NCI-H345 (cell line): ENCODE measurements around the gene SLC18A3.

ENCODE experiments used
- DNase-seq: peaks from one replicate; lab custom pipeline; 2025; lab: John Stamatoyannopoulos, UW

SLC18A3 gene

DNA sequence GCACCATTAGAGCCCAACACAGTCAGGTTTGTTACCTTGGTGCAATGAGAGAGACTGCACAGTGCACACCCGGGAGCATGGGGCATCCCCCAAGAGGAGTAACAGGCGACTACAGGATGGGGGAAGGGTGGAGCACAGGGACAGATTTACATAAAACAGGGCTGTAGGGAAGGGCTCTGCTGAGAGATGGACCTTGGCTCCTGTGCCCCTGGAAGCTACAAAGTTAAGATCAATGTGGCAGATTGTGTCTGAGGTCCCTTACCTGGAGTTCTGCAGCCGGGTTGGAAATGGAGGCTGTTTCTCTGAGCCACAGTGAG is 13.7 kb upstream of the SLC18A3 start:
- no peak for DNase-seq

DNA sequence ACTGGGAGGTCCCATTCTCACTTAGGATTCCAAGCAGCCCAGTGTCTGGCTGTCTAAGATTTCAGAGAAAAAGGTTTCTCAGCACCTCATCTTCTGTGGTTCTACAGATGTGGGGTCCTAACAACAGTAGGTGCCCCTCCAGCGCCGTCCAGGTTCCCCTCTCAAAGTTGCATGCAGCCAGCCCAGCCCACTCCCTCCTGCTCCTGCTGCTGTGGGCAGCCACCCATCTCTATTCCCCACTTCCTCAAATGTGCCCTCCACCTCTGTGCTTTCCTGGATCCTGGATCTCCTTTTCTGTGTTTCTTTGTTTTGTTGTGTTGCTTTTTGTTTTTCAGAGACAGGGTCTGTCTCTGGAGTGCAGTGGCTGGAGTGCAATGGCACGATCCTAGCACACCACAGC is 13.3 kb upstream of the SLC18A3 start:
- DNase-seq: no peak

DNA sequence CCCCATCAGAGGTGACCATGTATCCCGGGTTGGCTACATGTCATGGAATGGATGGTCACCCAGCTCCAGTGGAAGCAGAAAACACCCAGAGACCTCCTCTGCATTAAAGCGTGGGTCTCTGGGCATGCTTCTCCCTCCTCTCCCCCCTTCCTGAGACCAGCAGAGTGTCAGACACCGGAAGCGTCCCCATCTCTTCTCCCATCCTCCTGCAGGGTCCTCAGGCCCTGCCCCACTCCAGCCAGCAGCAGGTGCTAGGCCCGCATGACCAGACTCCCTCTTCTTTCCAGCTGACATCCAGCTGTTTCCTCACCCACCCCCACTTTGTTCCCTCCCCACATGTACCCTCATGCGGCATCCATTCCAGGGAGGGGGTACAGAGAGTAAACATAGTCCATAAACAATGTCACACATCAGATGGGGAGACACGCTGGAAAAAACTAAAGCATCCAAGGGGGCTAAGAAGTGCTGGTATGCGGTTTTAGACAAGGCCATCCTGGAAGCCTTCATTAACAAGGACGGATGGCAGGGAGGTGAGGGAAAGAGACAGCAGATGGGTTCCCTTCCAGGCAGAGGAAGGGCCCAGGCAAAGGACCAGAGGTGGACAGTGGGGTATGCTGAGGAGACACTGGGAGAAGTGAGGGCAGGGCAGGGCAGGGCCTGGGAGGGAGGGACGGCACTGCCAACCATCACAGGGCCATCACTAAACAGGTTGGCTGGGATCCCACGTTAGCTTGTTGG is 12.5 kb upstream of the SLC18A3 start:
- no peak for DNase-seq

DNA sequence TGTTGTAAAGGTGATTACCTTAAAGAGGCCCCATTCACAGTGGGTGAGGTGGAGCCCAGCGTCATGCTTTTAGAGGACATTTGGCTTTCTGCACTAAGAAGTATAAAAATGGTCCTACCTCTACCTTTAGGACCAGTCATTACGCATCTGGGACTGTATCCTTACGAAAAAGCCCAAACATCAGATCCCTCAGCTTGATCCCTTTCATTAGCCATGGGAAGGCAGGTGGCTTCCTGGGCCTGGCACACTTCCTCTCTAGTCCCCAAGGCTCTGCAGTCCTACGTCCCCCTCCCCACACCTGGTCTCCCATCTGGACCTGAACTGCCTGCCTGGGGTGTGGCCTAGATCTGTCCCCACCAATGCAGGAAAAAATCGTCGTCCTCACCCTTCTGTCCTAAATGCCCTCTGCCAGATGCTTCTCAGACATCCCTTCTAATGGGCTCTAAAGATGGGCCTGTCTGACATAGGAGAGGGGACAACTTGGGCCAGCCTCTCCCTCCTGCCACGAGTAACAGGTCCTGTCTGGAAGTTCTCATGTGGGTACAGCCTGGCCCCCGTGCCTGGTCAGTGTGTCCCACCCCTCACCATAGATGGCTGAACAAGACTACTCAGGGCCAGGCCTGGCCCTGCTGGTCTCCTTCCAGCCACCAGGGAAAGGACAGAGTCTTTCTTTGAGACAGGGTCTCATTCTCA is 11.8 kb upstream of the SLC18A3 start:
- DNase-seq: no peak

DNA sequence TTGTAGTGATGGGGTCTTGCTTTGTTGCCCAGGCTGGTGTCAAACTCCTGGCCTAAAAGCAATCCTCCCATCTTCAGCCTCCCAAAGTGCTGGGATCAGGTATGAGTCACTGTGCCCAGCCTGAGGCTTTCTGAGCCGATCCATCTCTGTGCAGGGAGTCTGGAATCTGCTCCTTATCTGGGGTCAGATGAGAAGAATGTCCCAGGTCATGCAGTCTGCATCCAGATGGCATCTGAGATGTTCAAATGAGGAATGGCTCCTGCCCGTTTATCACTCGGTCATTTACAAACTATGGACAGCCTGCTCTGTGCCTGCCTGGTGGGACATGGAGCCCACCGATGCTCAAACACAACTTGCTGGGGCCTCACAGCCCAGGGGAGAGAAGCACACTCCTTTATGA is 11.1 kb upstream of the SLC18A3 start:
- DNase-seq: no peak

DNA sequence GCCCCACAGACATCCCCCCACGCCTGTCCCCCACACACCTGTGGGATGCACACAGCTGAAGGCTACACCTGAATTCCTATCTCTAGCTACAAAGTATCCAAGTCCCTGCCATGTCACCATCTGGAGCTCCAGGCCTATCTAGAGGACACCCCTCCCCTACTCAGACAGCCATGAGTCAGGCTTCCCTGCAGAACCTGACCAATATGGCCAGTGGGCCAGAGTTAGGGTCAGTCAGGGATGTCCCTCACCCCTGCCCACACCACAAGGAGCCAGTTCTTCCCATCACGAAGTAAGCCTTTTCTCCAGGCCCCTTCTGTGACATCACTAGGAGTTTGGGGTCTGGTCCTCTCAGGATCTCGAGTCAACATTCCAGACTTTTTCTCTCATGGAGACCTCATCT is 10.6 kb upstream of the SLC18A3 start:
- DNase-seq: no peak

DNA sequence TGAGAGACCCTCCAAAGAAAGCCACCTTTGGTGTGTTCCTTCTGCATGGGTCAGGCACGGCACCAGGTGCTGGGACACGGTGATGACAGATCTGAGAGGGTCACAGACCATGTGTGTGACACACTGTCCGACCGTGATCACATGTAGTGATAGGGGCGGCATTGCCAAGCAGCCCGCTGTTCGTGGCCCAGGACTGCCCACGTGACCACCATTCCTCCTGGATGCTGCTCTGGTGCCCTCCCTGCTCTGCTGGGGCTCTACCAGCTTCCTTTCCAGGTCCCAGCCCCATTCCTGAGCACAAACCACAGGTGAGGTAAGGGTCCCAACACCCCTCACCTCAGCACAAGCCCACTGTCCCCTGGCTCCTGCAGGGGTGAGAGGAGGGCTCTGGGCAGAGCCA is 10.1 kb upstream of the SLC18A3 start:
- DNase-seq: no peak

DNA sequence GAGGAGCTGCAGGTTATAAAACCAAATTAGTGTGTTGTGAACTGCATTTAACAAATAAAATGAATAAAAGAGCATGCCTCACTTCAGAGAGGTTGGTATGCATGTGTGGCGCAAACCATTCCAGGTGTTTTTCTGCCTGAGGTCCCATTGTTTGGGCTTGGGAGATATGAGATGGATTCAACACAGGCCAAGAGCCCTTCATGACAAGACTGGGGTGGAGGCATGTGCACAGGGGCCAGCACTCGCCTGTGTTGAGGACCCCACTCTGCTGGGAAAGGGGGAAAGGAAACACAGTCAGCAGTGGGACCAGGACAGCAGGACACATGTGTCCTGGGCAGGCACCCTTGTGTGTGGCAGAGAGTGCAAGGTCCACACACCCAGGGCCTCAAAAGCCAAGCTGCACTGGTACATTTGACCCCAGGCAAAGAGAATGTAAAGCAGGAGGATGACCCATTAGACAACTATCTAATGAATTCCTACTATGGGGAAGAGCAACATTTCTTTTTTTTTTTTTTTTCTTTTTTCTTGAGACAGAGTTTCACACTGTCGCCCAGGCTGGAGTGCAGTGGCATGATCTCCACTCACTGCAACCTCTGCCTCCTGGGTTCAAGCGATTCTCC is 9.2 kb upstream of the SLC18A3 start:
- no peak for DNase-seq

DNA sequence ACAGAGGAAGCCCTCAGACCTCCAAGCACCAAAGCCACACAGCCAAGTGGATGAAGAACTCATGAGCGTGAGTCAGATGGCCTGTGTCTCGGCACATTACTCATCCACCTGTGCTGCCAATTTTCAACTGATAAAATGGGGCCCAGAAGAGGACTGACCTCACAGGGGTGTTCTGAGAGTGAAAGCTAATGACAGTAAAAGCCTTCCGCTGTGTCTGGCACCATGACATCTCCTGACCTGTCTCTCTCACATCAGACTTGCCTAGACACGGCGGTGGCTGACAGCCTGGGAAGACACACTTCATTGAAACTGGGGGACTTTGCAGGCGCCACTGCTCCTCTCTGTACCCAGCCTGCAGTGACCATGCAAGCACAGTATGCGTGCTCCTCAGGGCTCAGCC is 8.3 kb upstream of the SLC18A3 start:
- DNase-seq: no peak

DNA sequence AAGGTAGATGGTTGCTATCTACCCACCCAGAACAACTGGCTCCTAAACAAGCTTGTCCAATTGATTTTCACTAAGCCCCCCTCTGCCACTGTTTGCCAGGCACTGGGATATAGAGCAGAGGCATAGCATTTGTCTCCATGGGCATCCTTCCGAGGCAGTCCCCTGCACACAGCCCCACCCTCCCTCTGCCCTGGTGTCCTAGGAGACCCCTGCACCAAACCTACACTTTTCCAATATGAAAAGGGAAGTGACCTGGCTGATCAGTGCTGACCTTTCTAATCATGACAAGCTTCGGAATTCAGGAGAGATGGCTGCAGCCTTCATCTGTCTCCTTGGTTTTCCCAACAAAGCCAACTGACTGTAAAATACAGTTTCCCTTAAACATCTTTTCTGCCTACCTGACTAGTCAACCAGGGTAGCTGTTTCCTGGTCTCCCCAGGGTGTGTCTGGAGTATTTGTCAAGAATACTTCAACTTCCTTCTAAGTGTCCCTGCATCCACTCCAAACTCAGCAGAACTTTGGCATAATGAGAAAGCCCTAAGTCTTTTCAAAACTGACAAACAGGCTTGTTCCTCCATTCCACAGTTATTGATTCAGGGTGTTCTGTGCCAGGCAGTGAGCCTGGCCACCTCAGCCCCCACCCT is 7.6 kb upstream of the SLC18A3 start:
- DNase-seq: no peak

DNA sequence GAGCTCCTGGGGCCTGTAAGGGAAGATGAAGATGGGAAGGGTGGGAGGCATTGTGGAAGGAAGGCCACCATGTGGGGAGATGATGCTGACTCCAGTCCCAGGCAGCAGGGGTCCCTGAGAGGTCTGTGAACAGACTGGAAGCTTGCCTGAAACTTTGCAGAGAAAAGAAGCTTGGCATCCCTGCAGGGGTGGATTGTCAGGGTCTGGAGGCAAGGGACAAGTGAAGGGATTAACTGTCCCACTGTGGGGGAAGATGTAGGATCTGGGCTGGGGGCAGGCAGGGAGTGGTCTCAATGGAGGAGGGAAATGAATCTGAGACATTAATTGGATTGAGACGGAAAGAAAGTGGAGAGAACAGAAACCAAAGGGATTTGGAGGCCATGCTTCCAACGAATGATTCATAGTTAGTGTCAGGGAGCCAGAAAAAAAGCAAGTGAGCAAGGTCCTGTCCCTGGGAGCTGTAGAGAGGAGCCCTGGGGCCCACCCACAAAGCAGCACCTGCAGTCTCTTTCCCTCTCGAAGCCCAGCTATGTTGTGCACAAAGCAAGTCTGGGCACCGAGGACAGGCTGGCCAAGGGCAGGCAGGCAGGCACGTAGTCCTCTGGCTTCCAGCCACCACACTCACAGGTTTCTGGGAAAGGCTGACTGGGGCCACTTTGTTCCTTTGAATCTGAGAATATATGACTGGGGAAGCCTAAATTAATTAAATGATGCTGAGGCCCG is 4.7 kb upstream of the SLC18A3 start:
- DNase-seq: peak; percentile 55

DNA sequence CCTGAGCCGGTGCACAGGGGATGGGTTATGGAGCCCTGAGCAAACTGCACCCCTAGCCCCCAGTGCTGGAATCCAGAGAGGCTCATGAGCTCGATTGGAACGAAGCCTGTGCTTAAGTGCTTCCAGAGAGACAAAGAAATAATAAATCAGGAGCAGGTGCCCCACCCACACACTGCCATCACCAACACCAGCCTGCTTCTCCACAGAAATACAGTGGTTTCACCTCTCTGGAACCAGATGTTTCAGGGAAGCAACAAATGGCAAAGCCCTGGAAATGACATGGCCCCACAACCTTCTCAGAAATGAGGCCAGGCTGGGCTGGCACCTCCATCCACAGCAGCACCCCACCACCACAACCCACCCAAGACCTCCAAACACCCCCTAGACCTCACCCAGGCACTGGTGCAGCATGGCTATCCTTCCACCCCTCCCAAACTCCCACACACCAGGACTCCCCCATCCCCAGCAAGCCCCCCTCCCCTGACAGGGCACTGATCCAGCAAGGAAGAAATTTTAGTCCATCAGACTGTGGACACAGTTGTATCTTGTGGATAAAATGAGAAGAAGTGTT is 4.1 kb upstream of the SLC18A3 start:
- peak; percentile 39 for DNase-seq

DNA sequence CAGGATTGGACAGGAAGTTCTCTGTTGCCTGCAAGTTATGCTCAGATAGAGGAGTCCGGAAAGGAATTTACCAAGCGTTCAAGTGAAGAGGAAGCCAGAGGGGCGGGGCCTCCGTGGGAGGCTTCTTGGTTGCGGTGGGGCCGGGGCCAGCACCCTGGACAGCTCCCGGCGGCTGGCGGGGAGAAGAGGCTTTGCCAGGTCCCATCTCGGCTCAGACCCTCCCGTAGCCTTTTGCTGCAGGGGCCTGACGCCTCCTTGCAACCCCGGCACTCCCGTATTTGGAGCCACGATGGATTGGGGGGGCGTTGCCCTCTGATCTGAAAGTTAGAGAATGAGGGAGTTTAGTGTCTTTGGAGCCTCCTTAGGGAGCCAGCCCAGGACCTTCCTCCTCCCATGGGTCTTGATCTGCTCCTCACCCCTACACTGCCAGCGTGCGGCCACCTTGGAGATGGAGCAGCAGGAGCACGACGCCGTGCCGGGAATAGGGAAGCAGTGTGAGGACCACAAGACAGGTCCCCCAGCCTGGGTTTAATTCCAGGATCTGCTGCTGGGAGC is 3.1 kb upstream of the SLC18A3 start:
- no peak for DNase-seq

DNA sequence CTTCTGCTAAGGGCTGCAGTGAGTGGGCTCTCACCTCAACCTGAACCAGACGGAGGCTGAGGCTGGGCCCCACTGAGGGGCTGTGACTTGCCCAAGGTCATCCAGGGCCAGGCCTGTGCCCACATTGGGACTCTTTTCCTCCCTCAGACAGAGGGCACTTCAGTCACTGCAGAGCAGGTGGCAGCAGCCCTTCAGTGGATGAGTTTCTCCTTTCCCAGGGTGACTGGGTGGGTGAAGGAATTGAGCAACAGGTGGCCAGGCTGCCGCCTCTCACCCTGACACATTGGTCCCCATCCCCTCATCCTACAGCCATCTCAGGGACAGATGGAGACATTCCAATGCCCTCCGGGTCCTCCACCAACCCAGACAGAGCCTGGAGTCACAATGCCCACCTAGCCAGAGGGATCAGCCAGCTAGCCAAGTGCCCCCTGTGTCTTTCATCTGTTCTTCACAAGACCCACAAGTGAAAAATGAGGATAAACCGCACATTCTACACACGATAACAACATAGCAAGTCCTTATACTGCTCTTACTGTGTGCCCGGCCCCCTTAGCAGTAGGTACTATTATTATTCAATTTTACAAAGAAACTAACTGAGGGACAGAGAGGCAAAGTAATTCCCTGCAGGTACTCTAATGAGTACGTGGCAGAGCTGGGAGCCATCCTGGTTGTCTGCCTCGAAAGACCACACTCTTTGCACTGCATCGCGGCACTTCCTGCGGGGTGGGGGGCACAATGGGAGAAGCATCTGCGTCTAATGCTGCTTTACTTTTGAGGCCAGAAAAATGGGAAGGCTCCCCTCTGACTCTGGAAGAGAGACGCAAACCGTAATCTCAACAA is 1.7 kb upstream of the SLC18A3 start:
- no peak for DNase-seq

DNA sequence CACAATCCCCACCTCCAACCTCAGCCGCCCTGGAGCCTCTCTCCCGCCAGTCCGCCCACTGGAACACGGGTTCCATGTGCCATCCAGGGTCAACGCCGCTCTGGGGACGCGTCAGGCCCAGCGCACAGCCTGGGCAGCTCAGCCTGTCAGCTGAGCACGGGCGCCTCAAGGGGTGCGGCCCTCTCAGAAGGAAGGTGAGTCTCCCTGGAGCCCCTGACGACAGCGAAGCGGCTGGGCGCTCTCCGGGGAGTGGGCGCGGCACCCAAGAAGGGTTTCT is 1.2 kb upstream of the SLC18A3 start:
- DNase-seq: no peak

DNA sequence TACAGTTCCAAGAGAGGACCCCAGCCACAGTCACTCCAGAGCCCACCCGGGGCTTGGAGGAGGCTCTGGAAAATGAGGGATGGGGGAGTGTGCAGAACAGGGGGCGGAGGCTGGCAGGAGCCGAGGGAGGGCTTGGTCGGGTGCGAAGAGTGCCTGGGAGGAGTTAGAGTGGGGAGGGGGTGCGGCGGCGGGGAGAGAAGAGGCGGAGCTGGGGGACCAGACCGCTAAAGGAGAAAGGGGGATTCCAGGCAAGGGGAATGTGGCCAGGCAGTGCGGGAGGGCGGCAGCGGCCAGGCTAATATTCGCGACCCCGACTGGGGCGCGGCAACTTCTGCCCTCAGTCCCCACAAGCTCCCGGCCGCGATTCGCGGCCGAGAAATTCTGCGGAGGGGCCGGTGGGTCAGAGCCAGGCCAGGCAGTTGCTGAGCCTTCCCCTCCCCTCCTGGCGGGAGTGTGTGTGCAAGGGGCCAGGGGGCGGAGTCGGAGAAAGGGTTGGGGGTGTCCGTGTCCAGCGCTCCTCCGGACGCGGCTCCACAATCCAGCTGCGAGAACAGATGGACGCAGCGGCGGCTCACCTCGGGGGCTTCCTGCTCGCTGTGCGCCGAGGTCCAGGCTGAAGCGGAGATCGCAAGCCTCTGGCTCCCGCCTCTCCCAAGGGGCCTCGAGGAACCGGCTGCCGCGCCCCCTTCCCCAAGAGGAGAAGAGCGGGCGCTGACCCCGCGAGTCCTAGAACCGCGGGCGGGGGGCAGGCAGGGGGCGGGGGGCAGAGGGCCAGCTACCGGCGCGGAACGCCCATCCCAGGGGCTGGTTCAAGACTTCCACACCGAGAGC is 612 bp upstream of the SLC18A3 start:
- peak; percentile 40 for DNase-seq

DNA sequence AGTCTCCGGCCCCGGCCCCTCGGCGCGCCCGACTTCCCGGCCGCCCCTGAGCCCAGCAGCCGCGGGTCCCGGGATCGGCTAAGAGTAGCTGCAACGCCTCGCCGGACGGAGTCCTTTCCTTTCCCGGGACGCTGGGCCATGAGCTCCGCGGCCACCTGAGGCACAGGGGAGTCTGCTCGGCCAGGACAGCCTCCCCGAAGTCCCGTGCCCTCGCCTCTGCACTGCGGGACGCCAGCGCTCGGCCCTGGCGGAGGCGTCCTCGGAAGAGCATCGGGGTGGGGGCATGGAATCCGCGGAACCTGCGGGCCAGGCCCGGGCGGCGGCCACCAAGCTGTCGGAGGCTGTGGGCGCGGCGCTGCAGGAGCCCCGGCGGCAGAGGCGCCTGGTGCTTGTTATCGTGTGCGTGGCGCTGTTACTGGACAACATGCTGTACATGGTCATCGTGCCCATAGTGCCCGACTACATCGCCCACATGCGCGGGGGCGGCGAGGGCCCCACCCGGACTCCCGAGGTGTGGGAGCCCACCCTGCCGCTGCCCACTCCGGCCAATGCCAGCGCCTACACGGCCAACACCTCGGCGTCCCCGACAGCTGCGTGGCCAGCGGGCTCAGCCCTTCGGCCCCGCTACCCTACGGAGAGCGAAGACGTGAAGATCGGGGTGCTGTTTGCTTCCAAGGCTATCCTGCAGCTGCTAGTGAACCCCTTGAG is 502 bp downstream of the SLC18A3 start:
- no peak for DNase-seq

DNA sequence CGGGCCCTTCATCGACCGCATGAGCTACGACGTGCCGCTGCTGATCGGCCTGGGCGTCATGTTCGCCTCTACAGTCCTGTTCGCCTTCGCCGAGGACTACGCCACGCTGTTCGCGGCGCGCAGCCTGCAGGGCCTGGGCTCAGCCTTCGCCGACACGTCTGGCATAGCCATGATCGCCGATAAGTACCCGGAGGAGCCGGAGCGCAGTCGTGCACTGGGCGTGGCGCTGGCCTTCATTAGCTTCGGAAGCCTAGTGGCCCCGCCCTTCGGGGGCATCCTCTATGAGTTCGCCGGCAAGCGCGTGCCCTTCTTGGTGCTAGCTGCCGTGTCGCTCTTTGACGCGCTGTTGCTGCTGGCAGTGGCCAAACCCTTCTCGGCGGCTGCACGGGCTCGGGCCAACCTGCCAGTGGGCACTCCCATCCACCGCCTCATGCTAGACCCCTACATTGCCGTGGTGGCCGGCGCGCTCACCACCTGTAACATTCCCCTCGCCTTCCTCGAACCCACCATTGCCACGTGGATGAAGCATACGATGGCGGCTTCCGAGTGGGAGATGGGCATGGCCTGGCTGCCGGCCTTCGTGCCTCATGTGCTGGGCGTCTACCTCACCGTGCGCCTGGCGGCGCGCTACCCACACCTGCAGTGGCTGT is 1.2 kb downstream of the SLC18A3 start:
- no peak for DNase-seq
